ENCODE measurements around the gene EVX1. TPM values are rescaled to one million over a fixed set of nuclear protein-coding genes. Genes with fewer than 3 reads are reported as not detected.

EVX1 gene
- not detected for polyA plus RNA-seq

DNA sequence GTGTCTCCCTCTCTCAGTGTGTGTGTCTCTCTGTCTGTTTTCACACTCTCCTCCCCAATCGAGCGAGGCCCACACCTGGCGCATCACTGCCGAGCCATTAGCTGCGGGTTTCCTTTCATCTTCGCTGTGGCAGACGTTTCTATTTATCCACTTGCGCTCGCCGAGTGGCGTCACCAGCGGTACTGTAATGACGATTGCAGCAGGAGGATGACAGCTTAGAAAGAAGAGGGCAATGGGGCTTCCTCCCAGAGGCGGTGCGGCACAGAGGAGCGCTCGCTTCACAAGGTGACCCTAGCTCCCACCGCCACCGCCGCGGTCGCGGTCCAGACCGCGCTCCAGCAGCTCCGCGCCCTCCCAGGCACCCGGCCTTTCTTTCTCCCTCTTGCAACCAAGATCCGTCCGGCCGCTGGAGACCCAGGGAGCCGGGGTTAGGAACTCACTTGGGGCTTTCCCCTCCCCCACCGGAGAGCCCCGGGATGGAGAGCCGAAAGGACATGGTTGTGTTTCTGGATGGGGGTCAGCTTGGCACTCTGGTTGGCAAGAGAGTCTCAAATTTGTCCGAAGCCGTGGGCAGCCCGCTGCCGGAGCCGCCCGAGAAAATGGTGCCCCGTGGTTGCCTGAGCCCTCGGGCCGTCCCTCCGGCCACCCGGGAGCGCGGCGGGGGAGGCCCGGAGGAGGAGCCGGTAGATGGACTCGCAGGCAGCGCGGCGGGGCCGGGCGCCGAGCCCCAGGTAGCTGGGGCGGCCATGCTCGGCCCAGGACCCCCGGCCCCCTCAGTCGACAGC lies at the start of gene EVX1:
TSS of gene EVX1 (plus strand) at position 248 of the 785 bp plus-strand sequence. CDS start at position 477, 229 bp downstream.
- Mint-ChIP-seq H3K27ac (peak within 1 kb of the TSS in 1 of 6 donors; percentile 11), H3K36me3 (peaks cover 0 to 4% (median 0%) of the 10 kb centered on the region in 3 donors), H3K4me1 (peaks cover 9 to 15% of the 10 kb centered on the region in 2 donors), H3K9me3 (peaks cover 0 to 8% (median 0%) of the 10 kb centered on the region in 6 donors), H3K27me3 (ENCODE audit: low read depth in 3 of 3) (peaks cover 30 to 60% (median 55%) of the 10 kb centered on the region in 3 donors), H3K4me3 (peak within 1 kb of the TSS in 1 of 5 donors; percentile 44)
- peak in 1 of 3 donors; percentile 8 for DNase-seq

DNA sequence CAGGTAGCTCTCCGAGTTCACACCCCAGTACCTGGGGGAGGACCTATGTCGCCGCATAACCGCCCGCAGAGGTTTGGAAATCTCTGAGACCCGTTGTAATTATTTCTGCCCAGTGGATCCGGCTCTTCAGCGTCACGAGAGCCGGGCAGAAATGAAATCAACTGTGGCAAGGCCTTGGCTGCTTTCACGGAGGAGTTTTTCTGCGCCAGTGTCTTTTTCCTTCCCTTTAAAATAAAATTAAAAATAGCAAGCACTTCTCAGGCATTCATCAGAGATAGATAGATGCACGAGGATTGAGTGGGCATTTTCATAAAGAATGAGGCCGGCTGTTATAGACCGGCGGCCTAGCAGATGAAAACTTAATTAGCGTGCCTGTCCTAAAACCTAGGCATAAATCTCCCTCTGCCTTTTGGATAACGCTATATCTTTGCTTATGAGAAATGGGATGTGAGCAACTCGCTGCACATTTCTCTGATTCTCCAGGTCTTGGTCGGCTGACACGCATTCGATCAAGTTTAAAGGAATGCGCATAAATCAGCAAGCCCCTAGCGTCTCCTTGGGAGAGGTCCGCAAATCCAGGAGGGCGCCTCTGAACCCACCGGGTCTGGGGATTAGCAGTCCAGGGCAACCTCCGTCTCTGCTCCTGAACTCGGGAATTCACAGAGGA lies 49.1 kb upstream of the EVX1 start:
- H3K27ac Mint-ChIP-seq: peak overlapping the region in 1 of 6 donors; percentile 33
- no peaks in the 10 kb centered on the region for H3K36me3 Mint-ChIP-seq
- DNase-seq: no peak
- H3K9me3 Mint-ChIP-seq: no peaks in the 10 kb centered on the region
- peaks cover 29 to 43% of the 10 kb centered on the region in 2 donors for H3K4me1 Mint-ChIP-seq
- H3K4me3 Mint-ChIP-seq: peak overlapping the region; percentile 21 to 73 (median 51)
- peaks cover 49 to 77% (median 75%) of the 10 kb centered on the region in 3 donors for H3K27me3 Mint-ChIP-seq (ENCODE audit: low read depth in 3 of 3)

DNA sequence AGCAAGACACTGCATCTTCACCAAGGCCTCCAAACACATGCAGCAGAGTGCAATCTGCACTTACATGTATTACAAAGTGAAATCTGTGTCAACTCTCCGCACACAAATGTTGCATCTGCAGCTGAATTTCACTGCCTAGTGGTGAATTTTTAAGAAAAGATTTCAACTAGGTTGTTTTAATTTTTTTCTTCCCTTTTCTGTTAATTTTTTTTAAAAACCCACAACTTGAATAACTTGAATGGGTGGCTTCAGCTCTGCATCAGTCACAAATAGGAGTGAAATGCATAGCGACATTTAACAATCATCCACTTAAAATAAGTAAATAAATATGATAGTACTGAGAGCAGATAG lies 48.6 kb upstream of the EVX1 start:
- peak overlapping the region in 2 of 5 donors; percentile 12 to 73 for H3K4me3 Mint-ChIP-seq
- H3K4me1 Mint-ChIP-seq: peaks cover 28 to 39% of the 10 kb centered on the region in 2 donors
- H3K27me3 Mint-ChIP-seq (ENCODE audit: low read depth in 3 of 3): peaks cover 46 to 79% (median 77%) of the 10 kb centered on the region in 3 donors
- H3K9me3 Mint-ChIP-seq: no peaks in the 10 kb centered on the region
- no peak overlapping the region for H3K27ac Mint-ChIP-seq
- DNase-seq: no peak
- H3K36me3 Mint-ChIP-seq: no peaks in the 10 kb centered on the region

DNA sequence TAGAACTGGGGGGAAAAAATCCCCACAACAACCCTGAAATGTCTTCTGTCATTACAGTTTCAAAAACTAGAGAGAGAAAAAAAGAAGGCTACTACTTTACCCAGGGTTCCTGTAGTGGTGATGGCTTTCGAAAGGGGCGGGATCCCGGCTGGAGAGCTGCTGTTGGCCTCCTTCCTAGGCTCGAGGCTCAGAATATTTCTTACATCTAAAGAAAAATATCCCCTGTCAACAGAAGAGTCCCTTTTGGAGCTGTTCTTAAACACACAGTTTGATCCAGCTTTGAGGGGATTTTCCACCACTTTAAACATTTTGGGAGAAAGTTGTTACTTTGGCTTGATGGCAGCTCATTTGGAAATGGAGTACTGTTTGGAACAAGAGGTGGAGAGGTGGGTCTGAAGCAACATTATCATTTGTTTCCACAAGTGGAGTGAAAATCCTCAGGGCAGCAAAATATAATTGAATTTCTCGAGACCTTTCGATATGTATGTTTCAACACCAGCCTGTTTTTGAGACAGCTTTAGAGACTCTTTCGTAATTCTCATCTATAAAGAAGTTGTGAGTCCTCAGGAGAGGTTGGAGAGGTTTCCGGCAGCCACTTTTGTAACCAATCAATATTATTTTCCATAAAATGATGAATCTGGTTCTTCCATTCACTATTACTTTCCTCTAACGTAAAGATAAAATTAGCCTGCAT lies 47.8 kb upstream of the EVX1 start:
- no peak overlapping the region for H3K27ac Mint-ChIP-seq
- H3K36me3 Mint-ChIP-seq: no peaks in the 10 kb centered on the region
- H3K4me3 Mint-ChIP-seq: no peak overlapping the region
- H3K9me3 Mint-ChIP-seq: no peaks in the 10 kb centered on the region
- H3K4me1 Mint-ChIP-seq: peaks cover 22 to 33% of the 10 kb centered on the region in 2 donors
- DNase-seq: no peak
- peaks cover 46 to 80% (median 76%) of the 10 kb centered on the region in 3 donors for H3K27me3 Mint-ChIP-seq (ENCODE audit: low read depth in 3 of 3)

DNA sequence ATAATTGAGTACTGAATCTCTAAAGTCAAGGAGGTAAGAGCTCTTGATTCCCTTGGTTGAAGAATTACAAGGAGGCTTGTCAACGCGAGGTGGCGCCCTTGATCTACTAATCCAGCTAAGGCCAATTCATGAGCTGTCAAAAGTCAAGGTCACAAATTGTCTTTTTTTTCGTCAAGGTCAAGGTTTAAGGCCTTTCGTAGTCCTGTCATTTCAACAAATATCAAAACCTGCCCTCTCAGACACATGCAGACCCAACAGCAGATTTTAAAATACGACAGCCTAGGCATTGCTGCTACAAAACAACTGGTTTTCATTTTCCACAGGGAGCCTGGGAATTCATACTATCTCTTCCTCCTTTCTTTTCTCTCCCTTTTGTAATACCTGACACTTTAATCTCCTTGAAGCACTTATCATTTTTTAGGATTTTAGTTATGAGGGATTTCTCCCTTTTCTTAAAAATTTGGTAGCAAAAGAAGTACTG lies 46.3 kb upstream of the EVX1 start:
- Mint-ChIP-seq H3K36me3 (no peaks in the 10 kb centered on the region), H3K9me3 (no peaks in the 10 kb centered on the region), H3K27me3 (ENCODE audit: low read depth in 3 of 3) (peaks cover 39 to 79% (median 74%) of the 10 kb centered on the region in 3 donors), H3K27ac (no peak overlapping the region), H3K4me1 (peaks cover 32 to 43% of the 10 kb centered on the region in 2 donors), H3K4me3 (no peak overlapping the region)
- peak; percentile 64 to 71 (median 70) for DNase-seq

DNA sequence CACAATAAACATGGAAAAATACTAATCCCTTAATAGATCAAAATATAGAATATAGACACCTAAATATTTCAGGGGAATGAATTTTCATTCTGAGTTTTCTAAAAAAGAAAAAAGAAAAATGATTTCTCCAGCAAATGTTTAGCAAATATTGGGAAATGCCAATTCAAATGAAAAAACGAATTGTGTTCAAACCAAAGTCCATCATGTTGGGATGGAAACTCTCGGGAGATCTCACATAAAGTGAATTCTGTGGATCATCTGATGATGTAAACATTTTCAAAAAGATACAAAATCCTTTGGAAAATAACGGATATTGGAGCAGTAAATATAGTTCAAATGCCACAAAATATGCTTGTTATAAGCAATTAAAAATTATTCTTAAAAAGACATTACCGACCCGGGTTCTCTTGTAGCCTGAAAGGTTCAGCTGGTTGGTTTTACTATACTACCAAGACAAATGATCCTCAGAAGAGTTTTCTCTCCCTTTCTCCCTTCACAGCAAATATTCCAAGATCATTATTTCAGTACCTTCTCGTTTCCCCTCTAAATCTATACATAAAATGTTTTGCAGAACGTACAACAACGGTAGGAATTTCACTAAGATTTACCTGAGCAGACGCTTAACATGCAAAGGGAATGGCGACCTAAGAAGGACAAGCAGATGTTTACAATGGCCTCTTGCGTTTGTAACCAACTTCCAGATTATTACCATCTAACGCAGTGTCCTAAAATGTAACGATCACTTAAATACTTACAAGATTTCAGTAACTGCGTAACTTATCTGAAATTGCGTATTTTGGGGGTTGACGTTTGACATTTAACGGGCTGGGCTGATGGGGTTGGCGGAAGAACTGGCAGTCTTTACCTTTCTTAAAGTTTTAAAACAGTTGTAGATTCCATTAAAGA lies 45.2 kb upstream of the EVX1 start:
- Mint-ChIP-seq H3K4me3 (peak overlapping the region in 1 of 5 donors; percentile 8), H3K4me1 (peaks cover 32 to 54% of the 10 kb centered on the region in 2 donors)

DNA sequence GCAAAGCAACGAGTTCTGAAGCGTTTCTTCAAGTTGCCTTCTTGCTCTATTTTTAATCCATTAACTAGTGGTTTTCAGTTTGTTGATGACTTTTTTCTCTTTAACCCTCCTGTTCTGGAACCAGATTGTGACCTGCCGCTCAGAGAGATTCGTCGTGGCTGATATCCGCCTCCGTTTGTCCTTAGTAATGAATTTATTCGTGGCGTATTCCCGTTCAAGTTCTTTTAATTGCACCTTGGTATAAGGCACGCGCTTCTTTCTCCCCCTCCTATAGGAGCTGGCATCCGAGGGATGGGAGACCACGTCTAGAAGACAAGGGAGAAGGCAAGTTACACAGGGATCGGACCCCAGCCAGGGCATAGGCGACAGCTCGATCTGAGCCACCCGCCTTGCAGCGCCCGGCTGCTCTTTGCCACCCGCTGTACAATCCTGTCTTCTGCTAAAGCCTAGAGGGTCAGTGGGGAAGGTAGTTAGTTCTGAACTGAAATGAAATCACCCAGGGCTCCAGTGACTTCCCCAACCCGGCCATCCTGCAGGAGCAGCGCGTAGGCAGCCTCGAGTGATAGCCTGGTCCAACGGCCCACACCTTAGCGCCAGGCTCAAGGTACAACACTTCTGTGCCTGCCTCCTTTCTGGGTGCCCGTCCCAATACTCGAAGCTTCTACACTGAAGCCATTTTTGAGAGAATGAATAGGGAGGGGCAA lies 44.3 kb upstream of the EVX1 start:
- peak overlapping the region in 1 of 6 donors; percentile 63 for H3K27ac Mint-ChIP-seq
- H3K4me1 Mint-ChIP-seq: peaks cover 29 to 45% of the 10 kb centered on the region in 2 donors
- no peaks in the 10 kb centered on the region for H3K9me3 Mint-ChIP-seq
- H3K27me3 Mint-ChIP-seq (ENCODE audit: low read depth in 3 of 3): peaks cover 39 to 86% (median 79%) of the 10 kb centered on the region in 3 donors
- H3K36me3 Mint-ChIP-seq: no peaks in the 10 kb centered on the region
- DNase-seq: no peak
- peak overlapping the region; percentile 23 to 75 (median 56) for H3K4me3 Mint-ChIP-seq

More for the DNA sequence above, 45.2 kb upstream of the EVX1 start:
- peaks cover 33 to 83% (median 74%) of the 10 kb centered on the region in 3 donors for H3K27me3 Mint-ChIP-seq (ENCODE audit: low read depth in 3 of 3)
- no peaks in the 10 kb centered on the region for H3K36me3 Mint-ChIP-seq
- no peak for DNase-seq
- H3K9me3 Mint-ChIP-seq: no peaks in the 10 kb centered on the region
- no peak overlapping the region for H3K27ac Mint-ChIP-seq

DNA sequence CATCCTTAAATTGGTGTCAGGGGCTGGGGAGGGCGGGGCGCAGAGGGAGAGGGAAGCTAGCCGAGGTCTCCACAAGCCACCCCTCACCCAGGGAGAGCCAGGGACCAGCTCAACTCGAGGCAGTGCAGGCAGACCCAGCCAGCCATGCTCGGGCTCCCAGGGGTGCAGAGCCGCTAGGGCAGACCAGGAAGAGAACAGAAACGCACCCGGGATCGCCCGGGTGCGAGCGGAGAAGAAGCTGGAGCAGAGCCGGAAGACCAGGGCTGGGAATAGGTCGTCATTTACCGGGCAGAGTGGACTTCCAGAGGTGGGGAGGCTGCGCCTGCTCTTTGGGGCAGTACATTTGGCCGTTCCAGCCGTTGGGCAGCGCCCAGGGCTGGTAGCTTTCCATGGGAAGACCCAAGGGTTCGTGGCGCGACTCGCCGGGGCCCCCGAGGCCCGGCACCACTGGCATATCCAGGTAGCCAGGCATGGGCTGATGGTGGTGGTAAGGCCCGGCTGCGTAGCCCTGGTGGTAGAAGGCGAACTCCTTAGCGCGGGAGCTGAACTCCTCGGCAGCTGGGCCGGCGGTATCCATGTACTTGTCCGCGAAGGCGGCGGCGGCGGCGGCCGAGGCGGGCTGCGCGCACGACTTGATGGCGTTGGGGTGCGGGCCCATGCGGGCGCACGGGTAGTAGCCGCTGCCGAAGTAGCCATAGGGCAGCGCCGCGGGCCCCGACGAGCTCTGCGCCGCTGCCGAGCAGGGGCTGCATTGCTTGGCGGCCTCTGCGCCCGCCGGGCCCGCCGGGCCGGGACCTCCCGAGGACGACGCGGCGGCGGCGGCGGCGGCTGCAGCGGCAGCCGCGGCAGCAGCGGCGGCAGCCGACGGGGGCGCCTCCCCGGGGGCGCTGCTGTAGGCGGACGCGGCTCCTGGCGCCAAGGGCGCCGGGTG lies 43.5 kb upstream of the EVX1 start:
- no peaks in the 10 kb centered on the region for H3K36me3 Mint-ChIP-seq
- no peak for DNase-seq
- peak overlapping the region in 1 of 6 donors; percentile 63 for H3K27ac Mint-ChIP-seq
- peaks cover 28 to 37% of the 10 kb centered on the region in 2 donors for H3K4me1 Mint-ChIP-seq
- H3K4me3 Mint-ChIP-seq: peak overlapping the region; percentile 45 to 80 (median 63)
- H3K27me3 Mint-ChIP-seq (ENCODE audit: low read depth in 3 of 3): peaks cover 37 to 84% (median 78%) of the 10 kb centered on the region in 3 donors
- no peaks in the 10 kb centered on the region for H3K9me3 Mint-ChIP-seq

DNA sequence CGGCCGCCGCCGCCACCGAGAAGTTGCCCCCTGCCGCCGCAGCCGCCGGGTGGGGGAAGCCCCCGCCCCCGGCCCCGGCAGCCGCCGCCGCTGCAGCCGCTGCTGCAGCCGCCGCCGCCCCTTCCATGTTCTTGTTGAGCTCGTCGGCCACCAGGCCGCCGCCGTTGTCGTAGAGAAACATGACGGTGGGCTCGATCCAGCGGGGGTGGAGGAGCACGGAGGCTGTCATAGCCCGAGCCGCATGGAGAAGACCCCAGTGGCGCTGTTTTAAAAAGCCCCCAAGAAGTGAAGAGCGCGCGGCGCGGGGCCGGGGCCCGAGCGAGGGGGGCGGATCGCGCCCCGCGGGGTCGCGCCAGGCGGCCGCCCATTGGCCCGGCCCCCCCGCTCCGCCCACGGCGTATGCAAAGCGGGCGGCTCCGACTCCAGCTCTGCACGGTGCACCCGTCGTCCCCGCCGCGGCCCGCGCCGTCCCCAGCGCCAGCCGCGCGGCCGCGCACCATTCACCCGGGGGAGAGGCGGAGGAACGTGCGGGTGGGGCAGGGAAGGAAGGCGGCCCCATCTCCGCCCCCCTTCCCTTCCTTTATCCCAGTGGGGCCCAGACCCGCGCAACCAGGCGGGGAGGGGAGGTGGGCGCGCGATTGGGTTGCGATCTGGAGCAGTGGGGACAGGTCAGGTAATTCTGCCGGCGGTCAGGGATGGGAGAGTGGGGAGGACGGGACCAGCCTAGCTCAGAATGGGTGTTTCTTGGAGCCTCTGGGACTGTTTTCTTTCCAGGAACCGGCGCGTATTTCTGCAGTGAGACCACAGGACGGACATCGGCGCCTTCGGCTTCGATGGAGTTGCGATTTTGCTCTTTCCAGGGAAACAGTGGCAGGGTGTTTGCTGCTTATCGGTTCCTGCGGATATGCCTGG lies 42.5 kb upstream of the EVX1 start, which contains the start of gene HOXA13:
TSS of gene HOXA13 (minus strand) at position 243 of the 912 bp plus-strand sequence. CDS start at position 229, 14 bp downstream.
- Mint-ChIP-seq H3K27ac (peak within 1 kb of the TSS in 1 of 6 donors; percentile 63), H3K9me3 (no peaks in the 10 kb centered on the region), H3K4me1 (peaks cover 35 to 43% of the 10 kb centered on the region in 2 donors), H3K4me3 (peak within 1 kb of the TSS; percentile 82 to 92 (median 87)), H3K27me3 (ENCODE audit: low read depth in 3 of 3) (peaks cover 36 to 84% (median 79%) of the 10 kb centered on the region in 3 donors), H3K36me3 (no peaks in the 10 kb centered on the region)
- peak in 2 of 3 donors; percentile 44 to 49 for DNase-seq

DNA sequence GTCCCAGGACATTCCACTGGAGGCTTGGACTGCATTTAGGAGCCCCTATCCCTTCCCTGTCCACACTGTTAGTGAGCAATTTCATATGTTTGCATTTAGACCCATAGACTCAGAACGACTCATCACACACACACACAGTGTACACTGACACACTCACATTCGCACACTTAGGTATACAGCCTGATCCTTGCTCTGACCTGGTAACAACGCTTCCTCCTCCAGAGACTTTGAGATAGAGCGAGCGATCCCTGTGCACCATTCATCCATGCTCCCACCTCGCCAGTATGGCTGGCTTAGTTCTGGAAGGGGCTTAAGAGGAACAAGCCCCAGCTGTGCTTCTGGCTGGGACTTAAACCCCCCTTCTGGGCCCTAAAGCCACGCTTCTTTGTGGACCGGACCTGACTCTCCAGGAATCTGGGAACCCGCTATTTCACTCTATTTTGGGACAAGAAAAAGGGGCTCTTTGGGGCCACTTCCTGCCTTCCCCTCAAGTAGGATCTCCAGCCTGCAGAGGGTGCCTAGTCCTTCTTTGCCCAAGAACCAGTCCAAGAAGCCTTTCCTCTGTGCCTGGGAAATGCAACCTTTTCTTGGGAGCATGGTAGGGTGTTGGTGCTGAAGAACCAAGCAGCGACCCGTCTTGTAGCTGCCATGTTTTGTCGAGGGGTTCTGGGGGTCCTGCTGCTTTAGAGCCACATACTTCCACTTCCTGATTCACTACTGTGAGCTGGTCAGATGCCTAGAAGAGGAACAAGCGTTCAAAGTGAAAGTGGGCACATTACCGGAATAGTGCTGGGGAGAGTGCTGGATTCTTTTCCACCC lies 41.6 kb upstream of the EVX1 start:
- Mint-ChIP-seq H3K27ac (peak overlapping the region in 1 of 6 donors; percentile 27), H3K9me3 (no peaks in the 10 kb centered on the region), H3K4me1 (peaks cover 39 to 52% of the 10 kb centered on the region in 2 donors)

More for the DNA sequence above, 41.6 kb upstream of the EVX1 start:
- Mint-ChIP-seq H3K36me3 (no peaks in the 10 kb centered on the region), H3K4me3 (peak overlapping the region; percentile 70 to 85 (median 79)), H3K27me3 (ENCODE audit: low read depth in 3 of 3) (peaks cover 40 to 84% (median 80%) of the 10 kb centered on the region in 3 donors)
- no peak for DNase-seq

Data from immature natural killer cell (primary cell).